GM11168 (cell line): ENCODE measurements around the gene NDNF.

ENCODE experiments used
- in situ Hi-C: fragments of 300-500 bp; cut with MboI; formaldehyde crosslinking; loops from one replicate; pipeline ENCODE4 v1.12.0; 2022; ENCODE audit warnings: low sequenced_read_pairs; ENCODE audit not compliant: unreplicated experiment

NDNF gene

DNA sequence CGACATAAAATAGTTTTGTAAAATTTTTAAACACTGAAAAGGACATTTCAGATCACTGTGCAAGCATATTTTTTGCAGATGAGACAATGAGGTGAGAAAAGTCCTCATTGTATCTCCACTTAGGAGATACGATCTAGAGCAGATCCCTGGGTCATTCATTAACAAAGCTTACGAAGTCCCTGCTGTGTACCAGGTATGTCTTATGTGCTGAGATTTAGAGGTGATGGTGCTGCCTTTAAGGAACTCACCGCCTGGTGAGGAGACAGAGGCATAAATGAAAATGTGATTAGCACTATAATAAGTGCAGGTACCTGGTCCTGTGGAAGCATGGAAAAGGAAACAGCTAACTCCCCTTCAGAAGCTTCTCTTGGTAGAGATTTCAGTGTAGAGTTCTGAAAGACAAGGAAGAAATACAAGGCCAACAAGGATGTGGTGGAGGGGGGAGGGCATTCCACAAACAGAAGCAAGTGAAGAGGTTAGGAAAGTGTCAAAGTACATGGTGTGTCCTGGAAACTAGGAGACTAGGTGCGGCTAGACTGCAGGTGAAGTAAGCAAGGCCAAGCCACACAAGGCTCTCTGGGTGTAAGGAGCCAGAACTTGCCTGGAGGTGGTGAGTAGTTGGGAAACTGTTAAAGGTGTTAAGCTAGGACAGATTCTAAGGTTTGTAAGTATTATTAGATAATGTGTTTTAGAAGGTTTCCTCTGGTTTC is 1.5 kb upstream of the NDNF start:
- in situ Hi-C loops, result no loop called here

DNA sequence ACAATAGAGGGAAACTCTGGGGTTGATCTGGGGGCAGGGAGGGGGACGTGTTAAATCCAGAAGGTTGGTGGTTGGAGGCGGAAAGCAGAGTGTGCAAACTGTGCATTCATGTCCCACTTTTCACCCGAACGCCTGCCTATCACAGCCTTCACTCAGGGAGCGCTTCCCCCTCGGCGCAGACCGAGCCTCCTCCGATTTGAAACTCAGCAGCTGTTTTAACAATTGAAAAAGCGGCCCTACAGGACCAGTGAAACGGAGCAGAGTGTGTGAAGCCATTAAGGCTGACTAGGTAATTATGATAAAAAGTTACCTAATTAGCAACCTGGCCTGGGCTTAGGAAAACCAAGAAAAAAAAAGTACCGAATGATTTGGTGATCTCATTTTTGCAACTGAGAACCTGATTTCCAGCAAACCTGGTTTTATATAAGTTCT is 685 bp upstream of the NDNF start:
- in situ Hi-C loops, result no loop called here

DNA sequence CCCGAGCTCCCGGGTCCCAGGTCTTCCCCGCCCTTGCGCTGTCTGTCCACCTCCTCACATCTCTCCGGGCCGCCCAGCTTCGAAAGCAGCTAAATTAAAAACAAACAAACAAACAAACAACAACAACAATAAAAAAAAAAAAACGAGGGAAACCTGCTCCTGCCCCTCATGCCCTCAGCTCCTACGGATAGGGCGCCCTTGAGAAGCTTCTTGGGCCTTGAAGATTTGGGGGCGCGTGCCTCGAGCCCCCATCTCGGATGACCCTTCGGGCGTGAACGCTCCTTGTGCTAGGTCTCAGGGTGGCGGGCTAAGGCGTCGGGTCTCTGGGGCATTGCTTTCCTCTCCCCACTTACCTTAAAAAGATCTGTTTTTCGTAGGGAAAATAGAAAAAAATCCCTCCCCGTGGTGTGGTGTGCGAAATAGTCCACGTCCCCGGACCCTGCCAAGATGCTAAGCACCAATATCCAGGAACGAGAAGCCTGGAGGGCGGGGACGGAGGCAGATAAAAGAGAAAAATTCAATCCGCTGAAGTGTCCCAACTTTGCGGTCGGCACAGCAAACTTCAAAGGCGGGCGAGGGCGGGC is 603 bp downstream of the NDNF start:
- in situ Hi-C loops, result no loop called here

DNA sequence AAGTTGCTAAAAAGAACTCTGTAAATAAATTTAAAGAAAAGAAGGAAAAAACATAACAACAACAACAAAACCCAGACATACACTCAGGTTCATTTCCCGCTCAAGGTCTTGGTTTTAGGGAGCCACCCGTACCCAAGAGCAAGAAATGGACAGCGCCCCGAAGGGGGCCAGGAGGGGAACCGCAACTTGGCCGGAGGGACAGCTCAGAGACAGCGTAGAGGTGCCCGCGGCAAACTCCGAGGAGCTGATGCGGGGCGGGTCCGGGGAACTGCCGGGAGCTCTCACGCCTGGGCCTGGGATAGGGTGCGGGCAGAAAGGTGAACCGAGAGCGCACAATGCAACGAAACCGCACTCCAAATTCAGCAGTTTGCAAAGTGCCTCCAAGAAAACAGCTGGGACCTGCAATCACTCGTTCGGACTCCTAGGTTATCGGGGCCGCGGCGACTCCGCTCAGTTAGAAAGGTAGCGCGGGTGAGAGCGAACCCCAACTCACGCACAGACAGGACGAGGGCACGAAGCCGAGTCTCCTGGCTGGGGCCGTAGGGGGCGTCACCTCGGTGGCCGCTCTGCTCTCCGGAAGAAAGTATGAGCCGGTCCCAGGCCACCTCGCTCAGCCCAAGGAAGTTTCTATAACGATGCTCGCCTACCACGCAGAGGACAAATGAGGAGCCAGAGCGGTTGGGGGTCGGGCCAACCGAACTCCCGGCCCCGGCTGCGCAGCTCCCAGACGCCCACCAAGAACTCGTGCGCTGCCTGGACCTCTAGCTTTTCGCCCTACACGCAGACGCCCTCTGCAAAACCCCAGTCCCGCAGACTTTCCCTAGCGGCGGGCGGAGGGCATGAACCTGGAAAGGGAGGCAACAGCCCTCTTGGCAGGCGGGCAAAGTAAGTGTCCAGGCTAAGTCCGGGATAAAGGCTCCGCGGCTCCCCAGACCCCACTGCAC is 1.4 kb downstream of the NDNF start:
- in situ Hi-C loops, result no loop called here

DNA sequence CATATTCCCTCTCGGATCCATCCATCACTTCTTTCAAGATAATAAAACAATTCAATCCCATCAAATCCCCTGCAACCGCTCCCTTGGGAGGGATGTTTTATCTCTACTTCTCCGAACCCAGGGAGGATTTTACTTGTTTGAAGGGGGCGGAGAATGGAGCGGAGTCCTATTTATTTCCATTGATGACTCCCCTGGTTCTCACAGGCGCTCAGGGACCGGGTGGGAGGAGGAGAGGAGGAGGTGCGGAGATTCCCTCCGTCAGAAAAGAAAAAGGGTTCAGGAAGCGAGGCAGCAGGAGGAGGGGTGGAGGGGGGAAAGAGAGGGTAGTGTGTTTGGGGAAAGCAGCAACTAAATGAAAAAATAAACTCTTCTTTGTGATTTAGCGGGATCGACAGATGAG is 2.1 kb downstream of the NDNF start:
- in situ Hi-C loops, result no loop called here

DNA sequence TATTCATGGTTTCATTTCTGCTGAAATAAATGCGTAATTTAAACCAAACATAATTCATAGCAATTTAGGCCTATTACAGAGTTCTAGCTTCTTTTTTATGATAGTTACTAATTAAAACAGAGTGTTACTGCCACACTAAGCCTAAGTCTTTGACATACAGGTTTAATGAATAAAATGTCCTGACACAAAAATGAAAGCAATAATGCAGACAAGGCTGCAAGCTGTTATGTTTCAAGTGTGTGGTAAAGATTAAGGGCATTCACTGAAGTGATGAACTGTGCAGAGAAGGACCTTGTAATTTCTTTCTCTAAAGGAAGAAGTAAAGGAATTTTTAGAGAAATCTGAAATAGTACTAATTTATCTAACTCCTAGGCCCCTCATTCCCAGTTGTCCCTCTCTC is 2.9 kb downstream of the NDNF start:
- in situ Hi-C loops, result no loop called here

DNA sequence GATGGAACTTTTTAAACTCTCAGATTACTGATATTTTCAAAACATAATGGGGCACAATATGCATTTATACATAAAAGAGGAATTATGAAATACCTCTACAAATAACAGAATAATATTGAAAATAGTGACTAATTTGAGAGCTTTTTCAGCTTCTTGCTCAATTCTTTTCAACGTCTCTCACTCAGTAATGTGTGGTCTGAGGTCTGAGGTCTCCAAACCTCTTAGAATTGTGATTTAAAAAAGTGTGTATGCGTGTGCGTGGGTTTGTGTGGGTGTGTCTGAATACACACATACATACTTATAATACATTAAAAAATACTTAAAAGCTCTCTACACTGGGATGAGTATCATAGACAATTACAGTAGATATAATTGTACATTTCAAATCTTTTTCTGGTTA is 7.9 kb downstream of the NDNF start:
- in situ Hi-C loops, result no loop called here

DNA sequence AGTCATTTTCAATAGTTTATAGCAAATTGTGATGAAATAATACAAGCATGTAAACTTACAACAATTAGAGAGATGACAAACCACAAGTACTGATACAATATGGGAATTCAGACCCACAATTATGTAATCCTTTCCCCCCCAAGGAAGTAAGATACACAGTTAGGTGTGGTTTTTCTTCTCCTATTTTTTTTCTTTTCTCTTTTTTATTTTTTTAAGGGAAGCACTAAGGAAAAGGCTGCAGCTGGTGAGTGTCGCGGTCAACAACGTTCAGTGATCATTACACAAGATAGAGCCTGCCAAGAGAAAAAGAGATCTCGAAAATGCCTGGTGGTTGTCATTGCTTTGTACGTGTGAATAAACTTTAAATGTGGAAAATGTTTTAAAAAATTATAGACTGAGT is 9.8 kb downstream of the NDNF start:
- in situ Hi-C loops, result no loop called here

DNA sequence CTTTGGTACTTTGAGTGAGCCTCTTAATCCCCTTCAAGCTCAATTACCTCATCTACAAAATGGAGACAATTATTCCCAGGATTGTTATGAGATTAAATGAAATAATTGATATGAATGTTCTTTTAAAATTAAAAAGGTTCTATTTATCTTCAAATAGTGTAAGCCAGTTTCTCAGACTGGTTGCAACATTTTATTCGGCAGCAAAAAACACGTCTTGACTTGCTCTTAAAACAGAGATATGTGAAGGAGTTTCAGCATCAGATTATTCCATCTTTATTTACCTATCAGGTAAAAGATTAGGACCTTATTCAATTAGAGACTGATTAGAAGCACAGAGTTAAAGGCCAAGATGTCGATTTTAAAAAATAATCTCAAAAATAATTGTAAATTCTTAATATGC is 10.5 kb downstream of the NDNF start:
- in situ Hi-C loops, result no loop called here

DNA sequence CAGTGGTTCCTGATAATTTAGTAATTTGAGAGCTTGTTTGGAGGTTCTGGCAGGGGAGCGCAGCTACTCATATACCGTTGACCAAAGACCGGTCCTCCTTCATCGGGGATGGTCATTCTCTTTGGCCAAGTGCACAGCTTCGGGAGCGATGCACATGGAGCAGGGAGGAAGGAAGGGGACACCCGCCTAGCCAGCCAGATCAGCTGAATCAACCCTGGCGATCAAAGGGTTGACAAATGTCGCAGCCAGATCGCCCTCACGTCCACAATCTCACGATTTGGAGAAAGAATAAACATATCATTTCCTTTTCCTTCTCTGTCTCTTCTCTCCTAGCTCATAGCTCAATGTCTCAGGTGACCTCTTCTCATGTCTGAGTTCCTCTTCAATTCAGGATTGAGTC is 11.1 kb downstream of the NDNF start:
- in situ Hi-C loops, result no loop called here

DNA sequence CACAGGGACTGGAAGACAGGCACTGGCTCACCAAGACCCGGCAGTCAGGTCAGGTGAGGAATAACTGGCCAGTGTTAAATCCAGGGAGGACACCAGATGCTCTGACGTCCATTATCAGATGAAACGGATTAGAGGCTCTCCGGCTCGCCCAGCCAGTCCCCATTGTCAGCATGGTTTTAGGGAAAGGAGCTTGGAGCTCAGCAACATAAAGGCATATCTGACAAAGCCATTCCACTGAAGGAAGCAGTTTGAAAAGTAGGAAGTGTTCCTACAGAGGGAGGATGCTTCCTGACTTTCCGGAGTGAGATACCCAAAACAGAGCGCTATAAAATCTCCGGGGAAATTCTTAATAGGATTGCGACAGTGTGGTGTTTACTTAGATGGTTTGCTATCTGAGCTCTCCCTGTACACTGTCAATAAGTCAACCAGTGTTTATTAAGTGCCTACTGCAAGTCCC is 14.8 kb downstream of the NDNF start:
- in situ Hi-C loops, result no loop called here

DNA sequence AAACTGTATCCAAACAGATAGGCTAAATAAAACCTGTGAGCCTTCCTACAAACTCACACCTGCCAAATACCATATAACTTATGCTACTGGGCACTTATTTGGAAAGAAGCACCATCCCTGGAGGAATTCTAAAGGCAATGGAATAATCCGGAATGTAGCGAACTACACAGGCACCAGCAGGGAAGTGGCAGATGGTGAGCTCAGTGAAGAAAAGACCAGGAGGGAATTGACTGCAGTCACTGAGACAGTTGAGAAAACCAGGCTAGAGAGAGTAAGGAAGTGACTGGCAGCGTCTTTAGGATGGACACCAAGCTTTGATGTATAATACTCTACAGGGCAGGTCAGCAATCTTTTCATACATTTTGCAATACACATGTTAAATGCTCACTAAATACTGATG is 16.3 kb downstream of the NDNF start:
- in situ Hi-C loops, result no loop called here

DNA sequence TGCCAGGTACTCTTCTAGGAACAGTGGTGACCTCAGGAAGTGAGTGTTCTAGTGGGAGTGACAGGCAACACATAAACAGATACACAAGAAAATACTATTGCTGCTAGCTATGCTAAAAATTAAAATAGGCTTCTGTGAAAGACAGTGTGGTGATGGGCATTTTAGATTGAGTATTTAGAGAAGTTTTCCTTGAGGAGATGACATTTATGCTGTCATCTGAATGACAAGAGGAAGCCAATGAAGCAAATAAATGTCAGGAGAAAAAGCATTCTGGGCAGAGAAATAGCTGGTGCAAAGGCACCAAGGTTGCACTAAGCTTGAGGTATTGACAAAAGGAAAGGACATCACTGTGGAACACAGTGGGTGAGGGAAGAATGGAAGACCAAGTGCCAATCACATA is 18.0 kb downstream of the NDNF start:
- in situ Hi-C loops, result no loop called here

DNA sequence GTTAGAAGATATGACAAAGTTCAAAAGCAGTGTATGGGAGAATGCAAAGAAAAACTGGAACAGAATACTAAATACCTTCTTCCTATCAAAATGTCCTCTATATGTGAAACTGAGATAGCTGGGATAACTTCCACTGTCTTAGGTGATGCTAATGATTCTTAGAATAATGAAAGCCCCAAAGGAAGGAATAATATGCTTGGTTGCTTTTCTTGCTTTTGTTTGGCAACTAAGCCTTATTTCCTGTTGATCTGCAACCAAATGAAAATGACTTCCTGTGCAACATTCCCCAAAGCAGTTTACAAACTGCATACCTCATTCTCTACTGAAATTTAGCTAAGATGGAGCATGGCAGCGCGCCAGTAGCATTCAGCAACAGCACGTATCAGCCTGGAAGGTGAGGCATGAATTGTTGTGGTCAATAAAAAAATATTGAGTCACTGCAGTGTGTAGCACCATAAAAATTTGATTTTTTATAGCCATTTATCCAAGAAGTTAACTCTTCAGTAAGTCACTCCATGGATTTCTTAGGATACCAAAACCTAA is 18.7 kb downstream of the NDNF start:
- in situ Hi-C loops, result no loop called here

DNA sequence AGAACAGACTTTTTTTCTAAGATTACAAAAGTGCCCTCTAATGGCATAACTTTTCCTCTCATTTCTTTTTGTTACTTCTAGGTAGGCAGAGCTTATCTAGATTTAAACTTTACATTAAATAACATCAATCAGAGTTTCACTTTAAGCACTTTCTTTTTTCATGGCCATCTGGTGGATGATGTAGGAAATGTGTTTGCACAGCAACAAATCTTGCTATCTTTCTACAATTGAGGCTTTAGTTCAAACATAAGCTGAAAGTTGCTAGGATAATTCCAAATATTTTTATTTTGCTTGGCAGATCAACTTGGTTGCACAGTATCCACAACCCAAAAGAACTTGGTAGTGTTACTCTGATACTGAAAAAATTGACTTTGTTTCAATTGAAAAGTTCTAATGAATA is 22.0 kb downstream of the NDNF start:
- in situ Hi-C loops, result no loop called here

DNA sequence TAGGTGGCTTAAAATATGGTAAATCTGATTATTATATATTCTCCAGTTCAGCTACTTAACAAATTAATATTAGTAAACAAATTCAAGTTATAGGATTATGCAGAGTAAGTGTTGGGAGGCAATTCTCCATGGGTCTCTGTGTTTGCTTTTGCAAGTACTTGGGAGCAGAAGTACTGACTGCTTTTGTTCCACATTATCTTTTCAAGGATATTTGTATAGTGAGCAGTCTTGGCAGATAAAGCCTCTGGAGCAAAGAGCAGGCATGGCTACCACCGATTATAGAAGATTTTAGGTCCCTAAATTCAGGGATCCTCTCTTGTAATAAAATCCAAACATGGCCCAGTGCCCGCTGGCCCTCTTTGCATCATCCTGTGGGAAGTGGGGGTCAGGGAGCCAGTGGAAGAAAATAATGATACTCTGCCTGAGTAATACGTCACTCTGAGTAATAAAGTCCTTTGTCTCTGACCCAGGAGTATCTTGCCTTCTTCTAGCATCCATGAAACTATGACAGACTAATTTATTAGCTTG is 23.2 kb downstream of the NDNF start:
- in situ Hi-C loops, result no loop called here

DNA sequence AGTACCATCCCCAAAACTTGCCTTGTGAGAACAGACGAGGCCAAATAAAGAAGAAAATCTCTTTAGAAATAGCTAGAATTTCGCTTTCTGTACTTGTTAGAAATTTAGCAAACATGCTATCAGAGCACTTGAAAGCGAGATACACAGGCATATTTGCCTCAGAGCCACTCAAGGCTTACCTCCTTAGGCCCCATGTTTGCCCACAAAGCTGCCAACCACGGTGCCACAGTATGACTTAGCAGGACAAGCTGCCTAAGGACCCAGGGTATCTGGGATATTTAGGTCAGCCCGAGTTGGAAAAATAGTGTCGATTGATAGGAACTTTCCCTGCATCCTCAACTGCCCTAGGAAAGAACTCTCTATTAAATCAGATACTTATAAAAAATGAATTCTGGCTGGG is 24.2 kb downstream of the NDNF start:
- in situ Hi-C loops, result no loop called here

DNA sequence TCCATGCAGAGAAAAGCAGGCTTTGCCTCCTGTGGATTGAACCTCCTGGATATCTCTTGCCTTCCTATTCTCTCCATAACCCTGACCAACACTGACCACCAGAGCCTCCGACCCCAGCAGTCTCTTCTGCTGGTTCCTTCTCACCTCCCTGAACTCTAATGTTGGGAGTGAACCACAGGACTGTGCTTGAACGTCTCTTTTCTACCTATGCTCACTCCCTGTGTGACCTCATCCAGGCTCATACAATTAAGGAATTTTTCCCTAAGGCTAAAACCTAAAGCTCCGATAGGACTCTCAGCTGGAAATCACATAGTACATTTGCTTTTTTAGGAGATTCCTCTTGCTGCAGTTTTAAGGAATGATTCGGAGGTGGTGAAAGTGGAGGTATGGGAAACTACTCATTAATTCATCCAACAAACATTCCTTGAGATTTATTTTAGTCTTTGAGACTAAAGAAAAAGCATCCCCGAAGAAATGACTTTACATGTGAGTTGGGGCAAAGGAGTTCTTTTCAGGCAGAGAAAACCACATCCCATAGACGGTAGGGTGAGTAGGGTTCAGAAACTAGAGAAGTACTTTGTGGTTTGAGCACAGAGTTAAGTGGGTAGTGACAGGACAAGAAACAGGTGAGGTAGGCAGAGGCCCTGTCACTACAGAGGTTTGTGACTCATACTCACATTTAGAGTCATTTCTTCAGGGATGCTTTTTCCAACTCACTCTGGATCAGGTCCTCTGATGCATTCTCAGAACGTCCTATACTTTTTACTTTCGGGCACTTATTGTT is 30.8 kb downstream of the NDNF start:
- in situ Hi-C loops, result no loop called here

DNA sequence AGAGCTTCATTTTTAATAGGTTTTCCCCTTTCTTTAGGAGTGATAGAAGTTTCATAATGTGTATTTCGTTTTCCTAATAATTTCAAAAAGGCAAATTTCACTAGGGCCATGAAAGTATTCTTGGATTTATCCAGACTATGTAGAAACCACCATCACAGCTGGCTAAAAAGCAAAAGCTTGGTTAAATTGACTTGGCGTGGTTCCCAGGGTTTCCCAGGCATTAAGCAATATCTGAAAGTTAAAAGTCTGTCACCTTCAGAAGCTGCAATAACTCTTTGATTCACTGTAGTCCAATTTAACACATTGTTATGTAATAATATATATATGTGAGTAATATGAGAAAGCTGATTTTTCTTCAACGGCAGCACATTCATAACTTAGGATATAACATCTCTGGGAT is 38.3 kb downstream of the NDNF start:
- in situ Hi-C loops, result no loop called here

DNA sequence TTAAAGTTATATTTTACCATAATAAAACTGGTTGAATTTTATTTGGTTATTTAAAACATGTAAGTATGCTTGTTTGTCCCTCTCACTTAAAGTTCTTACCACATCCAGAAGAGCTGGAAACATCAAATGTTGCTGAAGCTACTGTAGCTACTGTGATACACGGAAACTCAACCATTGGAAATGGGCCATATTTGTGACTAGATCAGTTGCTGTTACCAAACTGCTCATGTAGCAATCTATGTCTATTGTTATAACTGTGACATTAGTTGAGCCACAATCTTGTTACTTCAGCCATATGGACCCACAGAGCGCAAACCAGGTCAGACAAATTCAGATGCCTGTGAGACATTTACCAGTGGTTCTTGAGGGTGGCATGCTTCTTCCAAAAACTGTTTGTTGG is 41.6 kb downstream of the NDNF start:
- in situ Hi-C loops, result no loop called here
